LNCaP clone FGC (cell line): Measurements from ENCODE around the gene RNF141.

Experiments used
- DNase-seq: peaks from one replicate; pipeline ENCODE4 v3.0.0-alpha.2; 2011; ENCODE audit warnings: low read depth
- H3K4me3 ChIP-seq: 2 replicates; pipeline ENCODE4 v1.5.1; 2011; ENCODE audit warnings: mild to moderate bottlenecking, low read depth, low read length, control low read depth
- TF ChIP-seq, protein P1 (sequence below): IDR thresholded peaks from 2 replicates; pipeline ENCODE4 v1.5.1; 2012; ENCODE audit warnings: mild to moderate bottlenecking; ENCODE audit not compliant: control insufficient read depth, insufficient read depth; ENCODE audit errors: extremely low read depth

The RNF141 gene

DNA sequence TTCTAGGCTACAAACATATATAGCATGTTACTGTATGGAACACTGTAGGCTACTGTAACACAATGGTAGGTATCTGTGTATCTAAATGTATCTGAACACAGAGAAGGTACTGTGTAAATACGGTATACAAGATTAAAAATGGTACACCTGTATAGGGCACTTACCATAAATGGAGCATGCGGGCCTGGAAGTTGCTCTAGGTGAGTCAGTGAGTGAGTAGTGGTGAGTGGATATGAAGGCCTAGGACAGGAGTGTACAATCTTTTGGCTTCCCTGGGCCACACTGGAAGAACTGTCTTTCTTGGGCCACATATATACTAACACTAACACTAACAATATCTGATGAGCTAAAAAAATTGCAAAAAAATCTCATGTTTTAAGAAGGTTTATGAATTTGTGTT is 21.4 kb downstream of the RNF141 start:
- TF ChIP-seq, protein P1, sequence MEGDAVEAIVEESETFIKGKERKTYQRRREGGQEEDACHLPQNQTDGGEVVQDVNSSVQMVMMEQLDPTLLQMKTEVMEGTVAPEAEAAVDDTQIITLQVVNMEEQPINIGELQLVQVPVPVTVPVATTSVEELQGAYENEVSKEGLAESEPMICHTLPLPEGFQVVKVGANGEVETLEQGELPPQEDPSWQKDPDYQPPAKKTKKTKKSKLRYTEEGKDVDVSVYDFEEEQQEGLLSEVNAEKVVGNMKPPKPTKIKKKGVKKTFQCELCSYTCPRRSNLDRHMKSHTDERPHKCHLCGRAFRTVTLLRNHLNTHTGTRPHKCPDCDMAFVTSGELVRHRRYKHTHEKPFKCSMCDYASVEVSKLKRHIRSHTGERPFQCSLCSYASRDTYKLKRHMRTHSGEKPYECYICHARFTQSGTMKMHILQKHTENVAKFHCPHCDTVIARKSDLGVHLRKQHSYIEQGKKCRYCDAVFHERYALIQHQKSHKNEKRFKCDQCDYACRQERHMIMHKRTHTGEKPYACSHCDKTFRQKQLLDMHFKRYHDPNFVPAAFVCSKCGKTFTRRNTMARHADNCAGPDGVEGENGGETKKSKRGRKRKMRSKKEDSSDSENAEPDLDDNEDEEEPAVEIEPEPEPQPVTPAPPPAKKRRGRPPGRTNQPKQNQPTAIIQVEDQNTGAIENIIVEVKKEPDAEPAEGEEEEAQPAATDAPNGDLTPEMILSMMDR, result no peak

DNA sequence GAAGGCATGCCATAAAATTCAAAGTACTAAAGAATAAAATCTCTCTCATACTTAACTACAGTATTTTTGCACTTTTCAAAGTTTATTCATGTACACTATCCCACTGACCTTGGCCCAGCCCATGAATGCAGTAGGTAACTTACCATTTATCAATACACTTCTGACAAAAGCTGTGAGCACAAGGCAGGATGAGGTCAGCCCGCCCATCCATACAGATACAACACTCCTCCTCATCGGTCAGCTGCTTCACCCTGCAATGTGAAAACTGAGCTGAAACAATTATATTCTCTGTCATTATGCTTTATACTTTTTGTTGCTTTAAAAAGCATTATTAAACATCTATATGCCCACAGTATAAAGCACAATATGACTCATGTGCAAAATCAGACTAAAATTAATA is 22.1 kb downstream of the RNF141 start:
- H3K4me3 ChIP-seq, result no peak overlapping the region
- TF ChIP-seq, protein P1, result no peak
- DNase-seq, result no peak

More for the DNA sequence above, 21.4 kb downstream of the RNF141 start:
- no peak overlapping the region for H3K4me3 ChIP-seq
- no peak for DNase-seq

DNA sequence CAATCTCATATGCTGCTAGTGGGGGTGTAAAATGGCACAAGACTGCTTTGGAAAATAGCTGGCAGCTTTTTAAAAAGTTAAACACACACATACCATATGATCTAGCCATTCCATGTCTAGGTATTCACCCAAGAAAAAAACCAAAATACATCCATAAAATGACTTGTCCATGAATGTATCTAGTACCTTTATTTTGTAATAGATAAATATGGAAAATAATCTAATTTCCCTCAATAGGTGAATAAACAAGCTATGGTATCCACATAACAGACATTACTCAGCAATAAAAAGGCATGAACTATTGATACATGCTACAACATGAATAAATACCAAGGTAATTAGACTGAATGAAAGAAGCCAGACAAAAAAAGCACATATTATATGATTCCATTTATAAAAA is 22.9 kb downstream of the RNF141 start:
- no peak for DNase-seq
- TF ChIP-seq, protein P1, result no peak
- H3K4me3 ChIP-seq, result no peak overlapping the region

DNA sequence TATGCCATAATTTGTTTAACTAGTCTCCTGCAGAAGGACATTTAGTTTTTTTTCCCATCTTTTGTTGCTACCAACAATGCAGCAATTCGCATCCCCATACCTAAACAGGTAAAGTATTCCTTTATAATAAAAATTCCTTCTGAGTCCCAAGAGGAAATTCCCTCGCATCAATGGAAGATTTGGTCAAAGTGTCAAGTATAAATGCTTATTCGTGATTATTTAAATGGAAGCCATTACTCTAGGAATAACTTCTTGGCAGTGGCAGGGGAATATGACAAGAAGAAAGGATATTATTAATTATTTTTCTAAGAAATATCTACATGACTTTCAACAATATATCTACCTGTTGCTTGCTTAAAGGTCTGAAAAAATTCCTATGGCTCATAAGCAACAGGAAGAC is 25.6 kb downstream of the RNF141 start:
- no peak overlapping the region for H3K4me3 ChIP-seq
- TF ChIP-seq, protein P1, result no peak

DNA sequence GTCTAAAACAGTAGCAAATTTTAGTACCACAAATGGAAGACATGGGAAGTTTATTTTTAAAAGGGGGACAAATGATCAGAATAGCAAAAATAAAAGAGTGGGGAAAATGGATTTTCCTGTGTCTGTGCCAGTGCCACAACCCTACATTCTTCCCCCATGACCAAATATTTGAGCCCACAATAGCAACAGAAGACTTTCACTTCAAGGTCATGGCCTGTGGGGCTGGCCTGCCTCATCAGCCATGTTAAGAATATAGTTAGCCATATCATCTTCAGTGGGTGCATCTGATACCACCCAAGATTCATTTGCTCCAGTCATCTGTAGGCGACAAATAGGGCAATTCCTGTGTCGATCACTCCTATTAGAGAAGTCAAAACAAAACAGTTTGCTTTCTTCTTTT is 26.3 kb downstream of the RNF141 start:
- no peak for DNase-seq
- TF ChIP-seq, protein P1, result no peak
- no peak overlapping the region for H3K4me3 ChIP-seq

More for the DNA sequence above, 25.6 kb downstream of the RNF141 start:
- DNase-seq, result no peak

DNA sequence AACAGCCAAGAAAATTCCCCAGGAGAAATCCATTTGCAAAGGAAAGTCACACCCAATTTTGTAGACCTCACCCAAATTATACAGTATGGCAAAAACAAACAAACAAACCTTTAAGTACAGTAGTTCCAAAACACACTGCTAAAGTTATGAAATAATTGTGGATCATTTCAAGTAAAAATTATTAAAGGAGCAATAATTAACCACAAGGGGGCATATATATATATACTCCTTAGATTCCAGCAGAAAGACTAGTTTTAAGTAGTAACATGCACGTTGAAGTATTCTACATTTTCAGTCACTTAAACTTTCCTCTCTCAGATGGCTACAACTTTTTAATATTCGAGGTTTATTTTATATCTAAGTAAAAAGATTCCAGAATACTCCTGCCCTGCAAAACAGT is 26.8 kb downstream of the RNF141 start:
- no peak for DNase-seq
- TF ChIP-seq, protein P1, result peak; percentile 13; the same call in 1 of the 2 replicates
- H3K4me3 ChIP-seq, result no peak overlapping the region

DNA sequence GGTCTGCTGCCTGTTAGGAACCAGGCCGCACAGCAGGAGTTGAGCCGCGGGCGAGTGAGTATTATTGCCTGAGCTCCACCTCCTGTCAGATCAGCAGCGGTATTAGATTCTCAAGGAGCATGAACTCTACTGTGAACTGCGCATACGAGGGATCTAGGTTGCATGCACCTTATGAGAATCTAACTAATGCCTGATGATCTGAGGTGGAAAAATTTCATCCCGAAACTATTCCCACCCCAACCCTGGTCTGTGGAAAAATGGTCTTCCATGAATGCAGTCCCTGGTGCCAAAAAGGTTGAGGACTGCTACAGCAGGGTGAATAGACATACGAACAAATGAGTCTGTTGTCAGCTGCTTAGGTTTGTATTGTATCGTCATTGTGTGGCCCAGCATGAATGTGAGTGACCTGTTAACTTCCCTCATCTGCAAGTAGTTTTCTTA is 29.8 kb downstream of the RNF141 start:
- TF ChIP-seq, protein P1, result no peak
- DNase-seq, result no peak
- no peak overlapping the region for H3K4me3 ChIP-seq
